ENCODE data around the gene PRKCA. TPM values are rescaled to one million over a fixed set of nuclear protein-coding genes. Genes with fewer than 3 reads are reported as not detected.

PRKCA gene
- total and polyA plus RNA-seq, 4 donors = 3.0 to 14.1 (median 5.4) TPM

GRCh38 chr17:66533986-66534385, 231.6 kb downstream of the PRKCA start:
- no peak overlapping the region for H3K27ac ChIP-seq (ENCODE audit: low read depth in 1 of 2, low read length in 2 of 2)
- no peaks in the 10 kb centered on the region for H3K4me1 ChIP-seq (ENCODE audit: control insufficient read depth in 4 of 4, insufficient read depth in 4 of 4, low read length in 3 of 4)
- no peak overlapping the region for H3K4me3 ChIP-seq (ENCODE audit: low read depth in 1 of 3, low read length in 3 of 3)
- TF ChIP-seq GABPA (IDR thresholded peaks at IDR 0.05 in 1 of 2, conservative IDR thresholded peaks at IDR 0.05 in 1 of 2) (no peak), YY1 (IDR thresholded peaks at IDR 0.05) (no peak), ATF3 (IDR thresholded peaks at IDR 0.05) (no peak), TAF1 (conservative IDR thresholded peaks at IDR 0.05) (no peak), HNF4G (IDR thresholded peaks at IDR 0.05) (no peak), EGR1 (IDR thresholded peaks at IDR 0.05; ENCODE audit: low read depth in 2 of 2) (no peak), REST (IDR thresholded peaks at IDR 0.05) (no peak), MAX (IDR thresholded peaks at IDR 0.05) (no peak), FOXA1 (IDR thresholded peaks at IDR 0.05) (no peak), RAD21 (IDR thresholded peaks at IDR 0.05) (no peak), FOXA2 (IDR thresholded peaks at IDR 0.05) (no peak), RXRA (IDR thresholded peaks at IDR 0.05) (no peak), ZBTB33 (IDR thresholded peaks at IDR 0.05) (no peak), HNF4A (conservative IDR thresholded peaks at IDR 0.05) (no peak), SP1 (IDR thresholded peaks at IDR 0.05) (no peak), JUND (IDR thresholded peaks at IDR 0.05) (no peak), NR2F2 (IDR thresholded peaks at IDR 0.05) (no peak)
- TF ChIP-seq, protein P1, sequence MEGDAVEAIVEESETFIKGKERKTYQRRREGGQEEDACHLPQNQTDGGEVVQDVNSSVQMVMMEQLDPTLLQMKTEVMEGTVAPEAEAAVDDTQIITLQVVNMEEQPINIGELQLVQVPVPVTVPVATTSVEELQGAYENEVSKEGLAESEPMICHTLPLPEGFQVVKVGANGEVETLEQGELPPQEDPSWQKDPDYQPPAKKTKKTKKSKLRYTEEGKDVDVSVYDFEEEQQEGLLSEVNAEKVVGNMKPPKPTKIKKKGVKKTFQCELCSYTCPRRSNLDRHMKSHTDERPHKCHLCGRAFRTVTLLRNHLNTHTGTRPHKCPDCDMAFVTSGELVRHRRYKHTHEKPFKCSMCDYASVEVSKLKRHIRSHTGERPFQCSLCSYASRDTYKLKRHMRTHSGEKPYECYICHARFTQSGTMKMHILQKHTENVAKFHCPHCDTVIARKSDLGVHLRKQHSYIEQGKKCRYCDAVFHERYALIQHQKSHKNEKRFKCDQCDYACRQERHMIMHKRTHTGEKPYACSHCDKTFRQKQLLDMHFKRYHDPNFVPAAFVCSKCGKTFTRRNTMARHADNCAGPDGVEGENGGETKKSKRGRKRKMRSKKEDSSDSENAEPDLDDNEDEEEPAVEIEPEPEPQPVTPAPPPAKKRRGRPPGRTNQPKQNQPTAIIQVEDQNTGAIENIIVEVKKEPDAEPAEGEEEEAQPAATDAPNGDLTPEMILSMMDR (IDR thresholded peaks at IDR 0.05; ENCODE audit: low read depth, low read length, missing input control) = no peak
- no peaks in the 10 kb centered on the region for H3K27me3 ChIP-seq (ENCODE audit: control insufficient read depth in 4 of 4, insufficient read depth in 4 of 4, low read length in 3 of 4)
- WGBS = 83% methylated on average over 5 of the region's 5 CpGs
- no peak for DNase-seq (ENCODE audit: low spot score)
- H3K9ac ChIP-seq (ENCODE audit: low read depth in 1 of 2, low read length in 2 of 2) = no peak overlapping the region
- no peaks in the 10 kb centered on the region for H3K36me3 ChIP-seq (ENCODE audit: control insufficient read depth in 4 of 4, insufficient read depth in 3 of 4, low read depth in 1 of 4, low read length in 3 of 4)
- H3K9me3 ChIP-seq (ENCODE audit: control insufficient read depth in 4 of 4, low read length in 3 of 4) = no peaks in the 10 kb centered on the region

All from liver (tissue), 9 donors.